ENCODE measurements around the gene BST1.
A peak's percentile ranks its signal among the peaks of the same experiment; 100 is the strongest.
"Not testable (repeated sequence)": the region's sequence is repeated elsewhere in the genome, so short reads cannot be mapped to it uniquely, and the experiment has no call there.

Gene BST1

GRCh38 chr4:15714646-15715435, 12.0 kb downstream of the BST1 start:
- no peak for DNase-seq

- DNase-seq, result no peak
These were observed 13.2 kb downstream of the BST1 start for GRCh38 chr4:15716115-15716514.

- no peak for DNase-seq
These were observed 14.2 kb downstream of the BST1 start for GRCh38 chr4:15717086-15717485.

GRCh38 chr4:15717657-15718416, 15.0 kb downstream of the BST1 start:
- DNase-seq, result no peak

- no peak for DNase-seq
These were observed 15.6 kb downstream of the BST1 start for GRCh38 chr4:15718465-15718864.

GRCh38 chr4:15718959-15719358, 16.1 kb downstream of the BST1 start:
- DNase-seq, result no peak

- DNase-seq, result no peak
These were observed 16.6 kb downstream of the BST1 start for GRCh38 chr4:15719506-15719905.

- DNase-seq, result no peak
These were observed 18.0 kb downstream of the BST1 start for GRCh38 chr4:15720851-15721250.

- DNase-seq, result no peak
These were observed 22.7 kb downstream of the BST1 start for GRCh38 chr4:15725608-15726007.

- peak; percentile 64 for DNase-seq
These were observed 27.2 kb downstream of the BST1 start for GRCh38 chr4:15729910-15730533.

GRCh38 chr4:15733061-15733460, 30.2 kb downstream of the BST1 start:
- DNase-seq, result not testable (repeated sequence)

- no peak for DNase-seq
These were observed 32.7 kb downstream of the BST1 start for GRCh38 chr4:15735536-15735935.

GRCh38 chr4:15736514-15737050, 33.7 kb downstream of the BST1 start:
- DNase-seq, result no peak

- no peak for DNase-seq
These were observed 34.4 kb downstream of the BST1 start for GRCh38 chr4:15737255-15737654.

GRCh38 chr4:15738877-15739276, 36.0 kb downstream of the BST1 start:
- no peak for DNase-seq

- DNase-seq, result no peak
These were observed 38.0 kb downstream of the BST1 start for GRCh38 chr4:15740764-15741404.

- no peak for DNase-seq
These were observed 39.3 kb downstream of the BST1 start for GRCh38 chr4:15742083-15742582.

- no peak for DNase-seq
These were observed 39.8 kb downstream of the BST1 start for GRCh38 chr4:15742637-15743036.

GRCh38 chr4:15744016-15744545, 41.2 kb downstream of the BST1 start:
- no peak for DNase-seq

GRCh38 chr4:15746110-15746509, 43.2 kb downstream of the BST1 start:
- DNase-seq, result no peak

GRCh38 chr4:15749001-15749400, 46.1 kb downstream of the BST1 start:
- DNase-seq, result no peak

GRCh38 chr4:15751153-15751552, 48.3 kb downstream of the BST1 start:
- no peak for DNase-seq

GRCh38 chr4:15753081-15753480, 50.2 kb downstream of the BST1 start:
- DNase-seq, result no peak

All from CD4-positive, alpha-beta T cell treated with Interleukin-10 for 1 hour (primary cell).